Mesendoderm (in vitro differentiated cells): ENCODE data around the gene GGTLC1.
A peak's percentile ranks its signal among the peaks of the same experiment; 100 is the strongest.
"Not testable (repeated sequence)": the region's sequence is repeated elsewhere in the genome, so short reads cannot be mapped to it uniquely, and the experiment has no call there.

Source experiments
- DNase-seq: peaks from one replicate; pipeline ENCODE4 v3.0.0; 2013
- H2AK5ac ChIP-seq: 2 replicates; pipeline ENCODE4 v1.6.1; 2013; ENCODE audit warnings: low read length, inconsistent platforms
- H2BK120ac ChIP-seq: 2 replicates; pipeline ENCODE4 v1.6.1; 2013; ENCODE audit warnings: low read depth, mild to moderate bottlenecking, low read length, moderate library complexity, mixed read lengths
- H2BK15ac ChIP-seq: replicated peaks from 2 replicates; pipeline ENCODE4 v1.6.1; 2013; ENCODE audit warnings: low read depth, mild to moderate bottlenecking, moderate library complexity
- H2BK5ac ChIP-seq: 2 replicates; pipeline ENCODE4 v1.6.1; 2013; ENCODE audit warnings: low read length, inconsistent platforms
- H3K18ac ChIP-seq: 2 replicates; pipeline ENCODE4 v1.6.1; 2013; ENCODE audit warnings: mild to moderate bottlenecking, low read length, mixed read lengths
- H3K23ac ChIP-seq: one replicate; pipeline ENCODE4 v1.6.1; 2013; ENCODE audit warnings: low read length
- H3K27ac ChIP-seq: 2 replicates; pipeline ENCODE4 v1.5.1; 2013; ENCODE audit warnings: low read depth, mild to moderate bottlenecking, inconsistent platforms, low read length, moderate library complexity
- H3K27me3 ChIP-seq: 2 replicates; pipeline ENCODE4 v1.6.1; 2013; ENCODE audit warnings: low read length, control low read depth, mild to moderate bottlenecking, inconsistent platforms; ENCODE audit not compliant: insufficient read depth, poor library complexity
- H3K36me3 ChIP-seq: 2 replicates; pipeline ENCODE4 v1.6.1; 2013; ENCODE audit warnings: low read length, inconsistent platforms; ENCODE audit not compliant: control insufficient read depth, insufficient read depth
- H3K4ac ChIP-seq: one replicate; pipeline ENCODE4 v1.6.1; 2013; ENCODE audit warnings: low read depth, mild to moderate bottlenecking, low read length, moderate library complexity
- H3K4me1 ChIP-seq: 2 replicates; pipeline ENCODE4 v1.6.1; 2013; ENCODE audit warnings: low read depth, low read length, inconsistent platforms; ENCODE audit not compliant: control insufficient read depth
- H3K4me2 ChIP-seq: 2 replicates; pipeline ENCODE4 v1.6.1; 2013; ENCODE audit warnings: low read length
- H3K4me3 ChIP-seq: 2 replicates; pipeline ENCODE4 v1.5.1; 2013; ENCODE audit warnings: mild to moderate bottlenecking, low read length
- H3K56ac ChIP-seq: one replicate; pipeline ENCODE4 v1.6.1; 2013; ENCODE audit warnings: low read length
- H3K79me1 ChIP-seq: 2 replicates; pipeline ENCODE4 v1.6.1; 2013; ENCODE audit warnings: low read length, inconsistent platforms
- H3K79me2 ChIP-seq: 2 replicates; pipeline ENCODE4 v1.6.1; 2013; ENCODE audit warnings: mild to moderate bottlenecking, low read length; ENCODE audit not compliant: control insufficient read depth, insufficient read depth
- H3K9ac ChIP-seq: 2 replicates; pipeline ENCODE4 v1.6.1; 2013; ENCODE audit warnings: low read length, inconsistent platforms
- H4K5ac ChIP-seq: one replicate; pipeline ENCODE4 v1.6.1; 2013; ENCODE audit warnings: low read length
- H4K8ac ChIP-seq: one replicate; pipeline ENCODE4 v1.6.1; 2013; ENCODE audit warnings: low read depth, mild to moderate bottlenecking, control low read depth, low read length, moderate library complexity
- WGBS: extraction: QIAGEN DNeasy Blood & Tissue Kit; methylation state at CpG from one replicate; pipeline ENCODE4 v1.1.7; 2013; ENCODE audit warnings: low lambda C conversion rate, missing lambda C conversion rate; ENCODE audit not compliant: insufficient coverage; ENCODE audit errors: extremely low coverage; 5-methylcytosine and 5-hydroxymethylcytosine counted together

GGTLC1 gene

GRCh38 chr20:23979899-23980811, 8.4 kb downstream of the GGTLC1 start:
- H4K5ac ChIP-seq, H3K79me2 ChIP-seq, H3K4me2 ChIP-seq, H3K27me3 ChIP-seq, H3K36me3 ChIP-seq, H3K9ac ChIP-seq, H3K18ac ChIP-seq, H2BK120ac ChIP-seq, H3K4me3 ChIP-seq, H3K4me1 ChIP-seq, H2BK5ac ChIP-seq, H3K4ac ChIP-seq, H3K79me1 ChIP-seq, H2BK15ac ChIP-seq, H3K23ac ChIP-seq, H3K27ac ChIP-seq, H3K56ac ChIP-seq, DNase-seq, H4K8ac ChIP-seq, H2AK5ac ChIP-seq: not testable (repeated sequence)
- WGBS, result 100% methylated on average over 3 of the region's 17 CpGs

DNA sequence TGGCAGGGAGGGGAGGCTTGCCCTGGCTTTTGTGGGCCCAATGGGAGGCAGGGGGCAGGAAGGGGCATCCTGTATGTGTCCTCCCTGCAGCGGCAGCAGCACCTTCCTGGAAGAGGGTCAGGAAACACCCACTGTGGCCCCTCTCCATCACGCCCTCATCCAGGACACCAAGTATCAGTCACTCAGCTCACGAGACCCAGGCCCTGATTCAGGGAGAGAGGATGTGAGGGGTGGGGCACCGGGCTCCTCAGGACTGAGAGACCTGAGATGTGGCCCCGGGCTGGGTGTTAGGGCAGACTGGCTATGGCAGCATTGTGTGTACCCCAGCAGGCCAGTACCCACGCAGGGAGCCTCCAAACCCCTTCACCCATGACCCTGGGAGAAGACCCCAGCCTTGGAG, 9.2 kb downstream of the GGTLC1 start:
- not testable (repeated sequence) for H3K4me1 ChIP-seq, H4K5ac ChIP-seq, H3K18ac ChIP-seq, H3K23ac ChIP-seq, H3K4me2 ChIP-seq, H3K56ac ChIP-seq, H3K9ac ChIP-seq, H4K8ac ChIP-seq, H3K36me3 ChIP-seq, H3K79me1 ChIP-seq, H2BK5ac ChIP-seq, H3K79me2 ChIP-seq, H2BK120ac ChIP-seq, H3K27me3 ChIP-seq, H3K27ac ChIP-seq, H2BK15ac ChIP-seq, H3K4ac ChIP-seq, DNase-seq, H2AK5ac ChIP-seq, H3K4me3 ChIP-seq
- no CpG with 5 or more reads among the region's 6 CpGs for WGBS

DNA sequence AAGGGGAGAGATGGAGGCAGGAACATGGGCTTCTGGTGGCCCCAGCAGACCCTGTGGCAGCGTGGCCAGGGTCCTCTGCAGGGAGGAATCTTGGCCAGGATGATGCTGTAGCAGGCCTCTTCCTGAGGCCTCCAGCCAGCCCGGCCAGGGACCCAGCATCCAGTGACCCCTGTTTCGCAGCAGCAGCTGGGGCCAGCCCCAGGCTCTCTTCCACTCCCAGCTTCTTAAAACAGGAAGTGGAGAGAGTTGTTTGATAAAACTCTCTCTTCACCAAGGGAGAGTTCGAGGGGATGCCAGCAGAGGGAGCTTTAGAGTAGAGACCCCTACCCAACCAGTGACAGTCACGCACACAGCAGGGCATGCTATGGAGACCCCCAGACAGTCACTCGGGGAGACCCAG, 10.1 kb downstream of the GGTLC1 start:
- H4K8ac ChIP-seq, H3K27me3 ChIP-seq, H3K18ac ChIP-seq, H3K4me1 ChIP-seq, H3K9ac ChIP-seq, H3K4me3 ChIP-seq, H4K5ac ChIP-seq, H3K23ac ChIP-seq, H3K79me1 ChIP-seq, H3K79me2 ChIP-seq, H3K4me2 ChIP-seq, H3K4ac ChIP-seq, H2BK15ac ChIP-seq, H3K27ac ChIP-seq, H3K36me3 ChIP-seq, H2BK120ac ChIP-seq, H2BK5ac ChIP-seq, H2AK5ac ChIP-seq: not testable (repeated sequence)
- WGBS, result no CpG with 5 or more reads among the region's 6 CpGs
- peak overlapping the region; percentile 22 for H3K56ac ChIP-seq
- DNase-seq, result peak; percentile 57

DNA sequence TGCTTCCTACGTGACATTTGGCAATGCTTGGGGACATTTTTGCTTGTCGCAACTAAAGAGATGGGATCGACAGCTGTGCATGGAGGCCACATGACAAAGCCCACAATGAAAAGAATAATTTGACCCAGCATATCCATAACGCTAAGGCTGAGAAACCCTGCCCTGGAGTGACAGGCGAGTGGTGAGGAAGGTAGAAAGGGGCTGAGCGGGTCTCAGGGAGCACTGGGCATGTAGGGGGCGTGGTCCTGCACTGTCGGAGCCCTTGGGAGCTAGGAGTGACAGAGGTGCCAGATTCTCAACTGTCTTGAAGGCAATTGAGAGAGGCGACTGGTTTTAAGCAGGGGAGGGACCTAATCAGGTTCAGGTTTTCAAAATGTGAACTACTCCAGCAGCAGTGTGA, 13.6 kb downstream of the GGTLC1 start:
- Histone ChIP-seq H3K79me2 (no peaks in the 10 kb centered on the region), H3K27ac (no peak overlapping the region), H3K79me1 (no peaks in the 10 kb centered on the region), H2BK15ac (no peak overlapping the region), H3K23ac (no peak overlapping the region), H3K4ac (no peak overlapping the region), H3K4me2 (no peak overlapping the region), H2AK5ac (no peak overlapping the region), H3K9ac (no peak overlapping the region), H3K4me1 (no peaks in the 10 kb centered on the region), H3K4me3 (no peak overlapping the region), H2BK120ac (no peak overlapping the region), H4K8ac (no peak overlapping the region), H3K18ac (no peak overlapping the region), H3K36me3 (no peaks in the 10 kb centered on the region), H4K5ac (no peak overlapping the region), H2BK5ac (no peak overlapping the region), H3K27me3 (no peaks in the 10 kb centered on the region), H3K56ac (no peak overlapping the region)
- no peak for DNase-seq
- WGBS, result no CpG with 5 or more reads among the region's 9 CpGs

DNA sequence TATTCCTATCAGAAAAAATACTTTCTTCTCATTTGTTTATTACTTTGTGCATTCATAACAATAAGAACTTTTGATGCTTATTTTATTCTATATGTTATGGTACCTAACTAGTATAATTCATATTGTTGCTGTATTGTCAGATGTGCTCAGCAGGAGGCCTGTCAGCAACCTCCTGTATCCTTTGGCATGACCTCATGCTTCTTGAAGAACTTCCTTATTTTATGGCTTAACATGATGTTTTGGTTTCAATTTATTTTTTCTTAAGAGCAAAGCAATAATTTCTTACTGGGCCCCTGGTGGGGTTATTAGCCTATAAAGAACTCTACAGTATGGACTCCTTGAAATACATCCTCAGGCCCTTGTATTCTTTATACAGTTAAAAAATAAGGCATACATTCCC, 17.3 kb downstream of the GGTLC1 start:
- H2BK15ac ChIP-seq, result no peak overlapping the region
- H3K18ac ChIP-seq, result no peak overlapping the region
- DNase-seq, result no peak
- H3K36me3 ChIP-seq, result no peaks in the 10 kb centered on the region
- no peak overlapping the region for H3K27ac ChIP-seq
- no peak overlapping the region for H3K9ac ChIP-seq
- no peaks in the 10 kb centered on the region for H3K79me1 ChIP-seq
- H3K4ac ChIP-seq, result no peak overlapping the region
- H3K4me3 ChIP-seq, result no peak overlapping the region
- H2BK5ac ChIP-seq, result no peak overlapping the region
- no peak overlapping the region for H2AK5ac ChIP-seq
- H3K56ac ChIP-seq, result no peak overlapping the region
- no peaks in the 10 kb centered on the region for H3K79me2 ChIP-seq
- no peaks in the 10 kb centered on the region for H3K27me3 ChIP-seq
- H4K5ac ChIP-seq, result no peak overlapping the region
- H3K4me1 ChIP-seq, result no peaks in the 10 kb centered on the region
- no peak overlapping the region for H2BK120ac ChIP-seq
- H4K8ac ChIP-seq, result no peak overlapping the region
- no peak overlapping the region for H3K23ac ChIP-seq
- no peak overlapping the region for H3K4me2 ChIP-seq

GRCh38 chr20:23970049-23970448, 18.5 kb downstream of the GGTLC1 start:
- no peak overlapping the region for H3K4ac ChIP-seq
- DNase-seq, result no peak
- H3K79me2 ChIP-seq, result no peaks in the 10 kb centered on the region
- H3K56ac ChIP-seq, result no peak overlapping the region
- no peak overlapping the region for H2AK5ac ChIP-seq
- no peak overlapping the region for H3K27ac ChIP-seq
- H3K36me3 ChIP-seq, result no peaks in the 10 kb centered on the region
- no peak overlapping the region for H3K9ac ChIP-seq
- no peak overlapping the region for H4K5ac ChIP-seq
- no peaks in the 10 kb centered on the region for H3K27me3 ChIP-seq
- no peak overlapping the region for H3K23ac ChIP-seq
- no peak overlapping the region for H2BK15ac ChIP-seq
- no peak overlapping the region for H3K4me2 ChIP-seq
- H2BK120ac ChIP-seq, result no peak overlapping the region
- H3K79me1 ChIP-seq, result no peaks in the 10 kb centered on the region
- WGBS, result no CpG with 5 or more reads among the region's 1 CpG
- H3K4me3 ChIP-seq, result no peak overlapping the region
- H3K4me1 ChIP-seq, result no peaks in the 10 kb centered on the region
- H4K8ac ChIP-seq, result no peak overlapping the region
- H3K18ac ChIP-seq, result no peak overlapping the region
- no peak overlapping the region for H2BK5ac ChIP-seq
